Endodermal cell (in vitro differentiated cells): ENCODE measurements around the gene TALDO1. TPM values are rescaled to one million over a fixed set of nuclear protein-coding genes. Genes with fewer than 3 reads are reported as not detected.

Experiments used
- DNase-seq: peaks from one replicate; pipeline ENCODE4 v3.0.0-alpha.2; 2017
- H3K27ac ChIP-seq: 2 replicates; pipeline ENCODE4 v1.5.1; 2013; ENCODE audit warnings: mild to moderate bottlenecking, low read depth, low read length, moderate library complexity
- H3K27me3 ChIP-seq: 2 replicates; pipeline ENCODE4 v1.6.1; 2013; ENCODE audit warnings: mild to moderate bottlenecking, low read length, moderate library complexity; ENCODE audit not compliant: insufficient read depth, control insufficient read depth, poor library complexity, severe bottlenecking
- H3K36me3 ChIP-seq: 2 replicates; pipeline ENCODE4 v1.7.0; 2013; ENCODE audit warnings: mild to moderate bottlenecking, low read length, moderate library complexity; ENCODE audit not compliant: control insufficient read depth, insufficient read depth
- H3K4me1 ChIP-seq: one replicate; pipeline ENCODE4 v1.7.0; 2013; ENCODE audit warnings: low read length; ENCODE audit not compliant: control insufficient read depth, insufficient read depth
- H3K4me3 ChIP-seq: 2 replicates; pipeline ENCODE4 v1.5.1; 2013; ENCODE audit warnings: mild to moderate bottlenecking, low read length, moderate library complexity
- H3K9ac ChIP-seq: 2 replicates; pipeline ENCODE4 v1.6.1; 2013; ENCODE audit warnings: mild to moderate bottlenecking, low read length, moderate library complexity; ENCODE audit not compliant: poor library complexity, severe bottlenecking; ENCODE audit errors: extremely low read depth
- H3K9me3 ChIP-seq: 2 replicates; pipeline ENCODE4 v1.6.1; 2013; ENCODE audit warnings: mild to moderate bottlenecking, low read length, moderate library complexity; ENCODE audit not compliant: control insufficient read depth
- H3K27ac Mint-ChIP-seq: 2 replicates; pipeline ENCODE4 v1.8.0; 2020; ENCODE audit warnings: mixed read lengths
- H3K27me3 Mint-ChIP-seq: 2 replicates; pipeline ENCODE4 v1.8.0; 2021; ENCODE audit warnings: mild to moderate bottlenecking, mixed read lengths; ENCODE audit not compliant: insufficient read depth
- H3K36me3 Mint-ChIP-seq: 2 replicates; pipeline ENCODE4 v1.8.0; 2020; ENCODE audit warnings: low read depth, mixed read lengths
- H3K4me1 Mint-ChIP-seq: 2 replicates; pipeline ENCODE4 v1.8.0; 2020; ENCODE audit warnings: mixed read lengths
- H3K4me3 Mint-ChIP-seq: 2 replicates; pipeline ENCODE4 v1.8.0; 2020; ENCODE audit warnings: mild to moderate bottlenecking, moderate library complexity, mixed read lengths
- H3K9me3 Mint-ChIP-seq: 2 replicates; pipeline ENCODE4 v1.8.0; 2020; ENCODE audit warnings: mild to moderate bottlenecking, mixed read lengths
- CTCF ChIP-seq: fragments of 200-600 bp; sonication (generic); conservative IDR thresholded peaks from 2 replicates; pipeline ENCODE4 v1.5.0; 2021; ENCODE audit warnings: antibody characterized with exemption, mild to moderate bottlenecking
- WGBS, 2 experiments: methylation state at CpG; one replicate each; pipeline versions ENCODE4 v1.1.5 to v1.1.7; 2013; ENCODE audit warnings: missing lambda C conversion rate in 2 of 2, mixed read lengths in 1 of 2; ENCODE audit not compliant: insufficient coverage in 1 of 2, insufficient read length in 1 of 2; 5-methylcytosine and 5-hydroxymethylcytosine counted together
- total RNA-seq, 2 donors: library from RNA; stranded (reverse); fragmentation: NEBNext Ultra II Directional in 1 of 2; extraction: Animal tissue kit (Norgen Biotek cat#: 25700) in 1 of 2; gene quantifications; 2 replicates in 1 of 2; 3 replicates in 1 of 2; pipeline ENCODE4 v1.2.1, GENCODE V29; 2021

The TALDO1 gene
- total RNA-seq, 2 donors from 2014 or later = 177 to 221 TPM

GRCh38 chr11:800473-800872, 53.2 kb downstream of the TALDO1 start:
- peaks cover 4% of the 10 kb centered on the region for H3K4me1 ChIP-seq
- Mint-ChIP-seq H3K36me3 (peaks cover 6% of the 10 kb centered on the region), H3K9me3 (no peaks in the 10 kb centered on the region), H3K4me3 (no peak overlapping the region), H3K27me3 (no peaks in the 10 kb centered on the region), H3K4me1 (peaks cover 4% of the 10 kb centered on the region), H3K27ac (no peak overlapping the region)
- no peak for DNase-seq
- H3K9ac ChIP-seq = no peak overlapping the region
- no peak for TF ChIP-seq CTCF
- no peaks in the 10 kb centered on the region for H3K27me3 ChIP-seq
- 98% methylated on average over 15 to 30 of the region's 30 CpGs for WGBS, 2 experiments
- no peaks in the 10 kb centered on the region for H3K9me3 ChIP-seq
- no peak overlapping the region for H3K4me3 ChIP-seq
- H3K27ac ChIP-seq = no peak overlapping the region
- H3K36me3 ChIP-seq = peaks cover 5% of the 10 kb centered on the region

GRCh38 chr11:801097-801780, 54.0 kb downstream of the TALDO1 start:
- Histone ChIP-seq H3K27ac (no peak overlapping the region), H3K9ac (no peak overlapping the region), H3K4me3 (no peak overlapping the region), H3K36me3 (peaks cover 5% of the 10 kb centered on the region), H3K4me1 (no peaks in the 10 kb centered on the region), H3K27me3 (no peaks in the 10 kb centered on the region), H3K9me3 (no peaks in the 10 kb centered on the region)
- DNase-seq = no peak
- H3K4me1 Mint-ChIP-seq = peaks cover 3% of the 10 kb centered on the region
- no peak overlapping the region for H3K4me3 Mint-ChIP-seq
- no peaks in the 10 kb centered on the region for H3K27me3 Mint-ChIP-seq
- no peak for TF ChIP-seq CTCF
- no peak overlapping the region for H3K27ac Mint-ChIP-seq
- WGBS, 2 experiments = 90 to 97% methylated on average over 9 to 20 of the region's 20 CpGs
- no peaks in the 10 kb centered on the region for H3K9me3 Mint-ChIP-seq
- peaks cover 6% of the 10 kb centered on the region for H3K36me3 Mint-ChIP-seq

DNA sequence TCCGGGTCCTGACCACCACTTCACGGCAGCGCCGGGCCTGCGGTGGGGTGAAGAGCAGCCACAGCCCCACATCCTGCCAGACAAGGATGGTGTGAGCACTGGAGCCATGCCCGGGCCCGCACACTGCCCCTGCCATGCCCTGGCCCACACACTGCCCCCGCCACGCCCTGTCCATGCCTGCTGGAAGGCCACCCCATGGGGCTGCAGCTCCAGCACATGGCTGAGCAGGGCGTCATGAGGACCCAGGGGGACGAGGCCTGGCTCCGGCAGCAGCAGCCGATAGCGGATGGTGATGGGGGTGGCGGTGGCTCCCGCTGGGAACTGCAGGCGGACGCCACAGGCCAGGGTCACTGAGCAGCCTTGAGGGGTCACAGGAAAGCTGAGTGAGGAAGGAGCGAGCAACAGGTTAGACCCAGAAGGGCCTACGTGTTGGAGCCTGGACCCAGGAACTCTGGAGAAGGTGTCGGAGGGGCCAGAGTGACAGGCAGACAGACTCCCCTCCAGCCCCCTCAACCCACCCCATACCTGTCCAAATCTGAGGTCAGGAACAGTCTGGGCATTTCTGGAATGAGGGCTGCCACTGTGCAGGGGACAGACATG, 54.9 kb downstream of the TALDO1 start:
- Mint-ChIP-seq H3K4me1 (no peaks in the 10 kb centered on the region), H3K36me3 (peaks cover 6% of the 10 kb centered on the region), H3K27ac (no peak overlapping the region), H3K9me3 (no peaks in the 10 kb centered on the region), H3K4me3 (no peak overlapping the region), H3K27me3 (no peaks in the 10 kb centered on the region)
- peaks cover 5% of the 10 kb centered on the region for H3K36me3 ChIP-seq
- no peak overlapping the region for H3K27ac ChIP-seq
- no peak for TF ChIP-seq CTCF
- no peak for DNase-seq
- no peak overlapping the region for H3K9ac ChIP-seq
- no peak overlapping the region for H3K4me3 ChIP-seq
- no peaks in the 10 kb centered on the region for H3K27me3 ChIP-seq
- no peaks in the 10 kb centered on the region for H3K9me3 ChIP-seq
- H3K4me1 ChIP-seq = no peaks in the 10 kb centered on the region
- 93 to 97% methylated on average over 11 to 21 of the region's 21 CpGs for WGBS, 2 experiments
